HCT116 (cell line): ENCODE results near the gene RPL13A. TPM values are rescaled to one million over a fixed set of nuclear protein-coding genes. Genes with fewer than 3 reads are reported as not detected.

Source experiments
- ATAC-seq: fragments of 200-7000 bp; cut with Tn5 transposase; 2 replicates; pipeline ENCODE4 v1.9.1; 2020; ENCODE audit warnings: mild to moderate bottlenecking, moderate library complexity
- BruUV-seq: library from RNA; stranded (reverse); fragments of 400-500 nt; replicated peaks from 2 replicates; lab custom pipeline; 2021; lab: Mats Ljungman, UMichigan
- CTCF ChIA-PET: fragments of 300-600 bp; sonication (Branson Sonifier 250); formaldehyde crosslinking; loops from one replicate; lab custom pipeline; 2021; ENCODE audit warnings: antibody characterized with exemption; lab: Charles Lee
- POLR2A ChIA-PET: fragments of 300-600, 350-600 bp; sonication (Branson Sonifier 250); formaldehyde crosslinking; loops from one replicate; lab custom pipeline; 2021; ENCODE audit warnings: antibody characterized with exemption; lab: Charles Lee
- RAD21 ChIA-PET, 2 experiments: fragments of 300-600 bp; sonication (Branson Sonifier 250); formaldehyde crosslinking; loops; one replicate each; lab custom pipeline; 2023; ENCODE audit warnings: low total read pairs in 2 of 2; ENCODE audit not compliant: uncharacterized antibody in 2 of 2, unreplicated experiment in 2 of 2, low non-redundant PET in 1 of 2; lab: Charles Lee
- DNase-seq: peaks from one replicate; pipeline ENCODE4 v3.0.0-alpha.2; 2010; ENCODE audit warnings: low read depth, low spot score
- H2AFZ ChIP-seq: fragments of 200-600 bp; shearing (Covaris generic), sonication (generic); 2 replicates; pipeline ENCODE4 v1.6.1; 2017; ENCODE audit warnings: low read depth, mixed run types, mixed read lengths, antibody characterized with exemption, low read length; ENCODE audit not compliant: poor library complexity, severe bottlenecking
- H3K27ac ChIP-seq: 2 replicates; pipeline ENCODE4 v1.5.1; 2012; ENCODE audit warnings: low read depth, low read length
- H3K27me3 ChIP-seq: fragments of 200-600 bp; sonication (generic); 2 replicates; pipeline ENCODE4 v1.6.1; 2016; ENCODE audit warnings: mixed run types, low read length, mixed read lengths; ENCODE audit not compliant: insufficient read depth
- H3K36me3 ChIP-seq, 2 experiments: fragments of 200-500 bp in 1 of 2; fragments of 200-600 bp in 1 of 2; sonication (Bioruptor generic) in 1 of 2; sonication (generic) in 1 of 2; 2 replicates each; pipeline versions ENCODE4 v1.5.1 to v1.6.1; 2014 to 2016; ENCODE audit warnings: low read length in 2 of 2, inconsistent platforms in 1 of 2, mixed read lengths in 1 of 2, mixed run types in 1 of 2; ENCODE audit not compliant: insufficient read depth in 2 of 2, control insufficient read depth in 1 of 2
- H3K4me1 ChIP-seq, 2 experiments: fragments of 200-600 bp in 1 of 2; sonication (generic) in 1 of 2; 2 replicates each; pipeline versions ENCODE4 v1.5.1 to v1.6.1; 2012 to 2017; ENCODE audit warnings: low read length in 2 of 2, inconsistent platforms in 1 of 2, mild to moderate bottlenecking in 1 of 2, mixed read lengths in 1 of 2, mixed run types in 1 of 2, moderate library complexity in 1 of 2; ENCODE audit not compliant: insufficient read depth in 2 of 2, control insufficient read depth in 1 of 2
- H3K4me2 ChIP-seq: fragments of 200-600 bp; sonication (generic); 2 replicates; pipeline ENCODE4 v1.6.1; 2017; ENCODE audit warnings: mixed run types, low read length, mixed read lengths
- H3K4me3 ChIP-seq, 2 experiments: fragments of 200-600 bp in 1 of 2; sonication (generic) in 1 of 2; replicated peaks in 1 of 2; 2 replicates each; pipeline ENCODE4 v1.5.1; 2011 to 2016; ENCODE audit warnings: low read length in 2 of 2, control low read depth in 1 of 2, low read depth in 1 of 2, mild to moderate bottlenecking in 1 of 2, mixed read lengths in 1 of 2, mixed run types in 1 of 2
- H3K79me2 ChIP-seq: fragments of 200-600 bp; sonication (generic); 2 replicates; pipeline ENCODE4 v1.6.1; 2017; ENCODE audit warnings: mild to moderate bottlenecking, mixed run types, low read length, moderate library complexity, mixed read lengths; ENCODE audit not compliant: insufficient read depth
- H3K9ac ChIP-seq: fragments of 200-600 bp; sonication (generic); 2 replicates; pipeline ENCODE4 v1.6.1; 2016; ENCODE audit warnings: low read length, mixed read lengths
- H3K9me2 ChIP-seq: fragments of 200-600 bp; sonication (generic), shearing (Covaris generic); 2 replicates; pipeline ENCODE4 v1.6.1; 2017; ENCODE audit warnings: mixed run types, mild to moderate bottlenecking, moderate library complexity; ENCODE audit not compliant: insufficient read depth
- H3K9me3 ChIP-seq, 2 experiments: fragments of 200-500 bp in 1 of 2; fragments of 200-600 bp in 1 of 2; sonication (Bioruptor generic) in 1 of 2; sonication (generic) in 1 of 2; 2 replicates each; pipeline ENCODE4 v1.6.1; 2014 to 2017; ENCODE audit warnings: low read length in 2 of 2, mixed read lengths in 2 of 2, inconsistent platforms in 1 of 2, low read depth in 1 of 2, mild to moderate bottlenecking in 1 of 2, mixed run types in 1 of 2, moderate library complexity in 1 of 2; ENCODE audit not compliant: control insufficient read depth in 1 of 2, insufficient read depth in 1 of 2
- H4K20me1 ChIP-seq: fragments of 200-600 bp; sonication (generic), shearing (Covaris generic); 2 replicates; pipeline ENCODE4 v1.6.1; 2017; ENCODE audit warnings: mixed run types, mild to moderate bottlenecking, moderate library complexity; ENCODE audit not compliant: insufficient read depth
- CBX3 ChIP-seq: IDR thresholded peaks from 2 replicates; pipeline ENCODE4 v1.6.1; 2012; ENCODE audit warnings: low read depth
- CTCF ChIP-seq, 3 experiments: fragments of 200-600 bp in 1 of 3; sonication (generic) in 1 of 3; IDR thresholded peaks in 2 of 3; conservative IDR thresholded peaks in 1 of 3; 2 replicates each; pipeline ENCODE4 v1.5.1; 2012 to 2017; ENCODE audit warnings: low read depth in 2 of 3, low read length in 2 of 3, antibody characterized with exemption in 1 of 3, borderline replicate concordance in 1 of 3, control low read depth in 1 of 3, mild to moderate bottlenecking in 1 of 3, mixed read lengths in 1 of 3, mixed run types in 1 of 3, moderate library complexity in 1 of 3; ENCODE audit not compliant: insufficient read depth in 1 of 3
- EZH2phosphoT487 ChIP-seq: fragments of 200-600 bp; IDR thresholded peaks from 2 replicates; pipeline ENCODE4 v1.6.1; 2018; ENCODE audit warnings: antibody characterized with exemption, borderline replicate concordance
- FOSL1 ChIP-seq: IDR thresholded peaks from 2 replicates; pipeline ENCODE4 v1.6.1; 2012; ENCODE audit warnings: low read depth
- MAX ChIP-seq: IDR thresholded peaks from 2 replicates; pipeline ENCODE4 v1.6.1; 2012
- POLR2A ChIP-seq: IDR thresholded peaks from 2 replicates; pipeline ENCODE4 v1.7.0; 2011; ENCODE audit warnings: borderline replicate concordance; ENCODE audit not compliant: insufficient read depth, insufficient read length; ENCODE audit errors: extremely low read depth
- POLR2AphosphoS5 ChIP-seq: IDR thresholded peaks from 2 replicates; pipeline ENCODE4 v1.6.1; 2011; ENCODE audit warnings: mild to moderate bottlenecking, low read depth, low read length, moderate library complexity
- RAD21 ChIP-seq: IDR thresholded peaks from 2 replicates; pipeline ENCODE4 v1.6.1; 2012; ENCODE audit warnings: low read depth, mild to moderate bottlenecking
- TCF7L2 ChIP-seq: IDR thresholded peaks from 2 replicates; pipeline ENCODE4 v1.7.0; 2011; ENCODE audit warnings: borderline replicate concordance, inconsistent platforms; ENCODE audit not compliant: insufficient read depth, insufficient read length; ENCODE audit errors: extremely low read depth
- YY1 ChIP-seq: IDR thresholded peaks from 2 replicates; pipeline ENCODE4 v1.6.1; 2011; ENCODE audit warnings: low read length, low read depth, moderate library complexity, mild to moderate bottlenecking; ENCODE audit not compliant: insufficient replicate concordance; ENCODE audit errors: extremely low read depth
- ZBTB33 ChIP-seq: IDR thresholded peaks from 2 replicates; pipeline ENCODE4 v1.6.1; 2011; ENCODE audit warnings: mild to moderate bottlenecking, low read length, moderate library complexity; ENCODE audit not compliant: insufficient replicate concordance; ENCODE audit errors: extremely low read depth
- ZFX ChIP-seq: fragments of 450-650 bp; IDR thresholded peaks from 2 replicates; pipeline ENCODE4 v1.6.1; 2017
- ZNF274 ChIP-seq: fragments of 200-500 bp; sonication (Bioruptor generic); IDR thresholded peaks from 2 replicates; pipeline ENCODE4 v1.6.1; 2014; ENCODE audit warnings: mild to moderate bottlenecking, low read depth, low read length, inconsistent platforms
- intact Hi-C: fragments of 100-400 bp; cut with micrococcal nuclease; formaldehyde crosslinking; loops from 2 replicates; pipeline ENCODE4 v1.10.0; 2022
- total RNA-seq: library from RNA; stranded (reverse); gene quantifications from one replicate; pipeline ENCODE4 v1.2.1, GENCODE V29; 2021; ENCODE audit not compliant: unreplicated experiment

The RPL13A gene
- total RNA-seq, 1 experiment from 2014 or later, result 3,719 TPM

- BruUV-seq, result no TSS peak
- Histone ChIP-seq H3K9ac (0 out of 2 replicates have a peak overlapping the region, but pooled peaks have one; percentile 14), H3K4me3 (no peak overlapping the region), H3K9me3 (no peaks in the 10 kb centered on the region), H3K4me1 (peaks cover 18 to 53% of the 10 kb centered on the region in 2 experiments), H3K27ac (peak overlapping the region; percentile 40; the same call in 1 of the 2 replicates), H3K79me2 (peaks cover 33% of the 10 kb centered on the region), H3K27me3 (no peaks in the 10 kb centered on the region), H3K4me2 (no peak overlapping the region), H3K9me2 (no peaks in the 10 kb centered on the region), H2AFZ (no peak overlapping the region), H4K20me1 (peaks cover 14% of the 10 kb centered on the region; the same call in 1 of the 2 replicates), H3K36me3 (peaks cover 13 to 28% of the 10 kb centered on the region in 2 experiments)
- RAD21 ChIA-PET, result no interaction called here
- ATAC-seq (no peak), DNase-seq (no peak)
- intact Hi-C loops, result no loop called here
- no peak for TF ChIP-seq POLR2A
- TF ChIP-seq CTCF (IDR thresholded peaks at IDR 0.05 in 2 of 3, conservative IDR thresholded peaks at IDR 0.05 in 1 of 3; ENCODE audit: borderline replicate concordance in 1 of 3, insufficient read depth in 1 of 3, low read depth in 2 of 3, low read length in 2 of 3), result no peak
- TF ChIP-seq FOSL1, result no peak
- TF ChIP-seq ZNF274, result no peak
- TF ChIP-seq TCF7L2, result no peak
- TF ChIP-seq ZBTB33, result no peak
- TF ChIP-seq POLR2AphosphoS5, result no peak
- no peak for TF ChIP-seq RAD21
- TF ChIP-seq YY1, result no peak
- TF ChIP-seq CBX3, result no peak
- no peak for TF ChIP-seq MAX
- TF ChIP-seq EZH2phosphoT487, result no peak
- no peak for TF ChIP-seq ZFX
- POLR2A ChIA-PET, result interaction anchor here (0.5 kb wide), 1 partner anchor 37 kb away, joined by 3 read pairs; no protein-coding TSS in a partner anchor
- CTCF ChIA-PET, result no interaction called here
Measured at GRCh38 chr19:49499030-49499670, 11.7 kb downstream of the RPL13A start.
